GM12892 (cell line): ENCODE results near the gene KPNA1.

Experiments
- POLR2A ChIP-seq: IDR thresholded peaks from 2 replicates; pipeline ENCODE4 v1.6.1; 2011; ENCODE audit warnings: low read depth, low read length, control low read depth
- POLR2AphosphoS5 ChIP-seq: IDR thresholded peaks from 2 replicates; pipeline ENCODE4 v1.6.1; 2011; ENCODE audit warnings: low read depth, low read length, control low read depth
- TAF1 ChIP-seq: IDR thresholded peaks from 2 replicates; pipeline ENCODE4 v1.6.1; 2011; ENCODE audit warnings: low read depth, mild to moderate bottlenecking, control low read depth, low read length, borderline replicate concordance

DNA sequence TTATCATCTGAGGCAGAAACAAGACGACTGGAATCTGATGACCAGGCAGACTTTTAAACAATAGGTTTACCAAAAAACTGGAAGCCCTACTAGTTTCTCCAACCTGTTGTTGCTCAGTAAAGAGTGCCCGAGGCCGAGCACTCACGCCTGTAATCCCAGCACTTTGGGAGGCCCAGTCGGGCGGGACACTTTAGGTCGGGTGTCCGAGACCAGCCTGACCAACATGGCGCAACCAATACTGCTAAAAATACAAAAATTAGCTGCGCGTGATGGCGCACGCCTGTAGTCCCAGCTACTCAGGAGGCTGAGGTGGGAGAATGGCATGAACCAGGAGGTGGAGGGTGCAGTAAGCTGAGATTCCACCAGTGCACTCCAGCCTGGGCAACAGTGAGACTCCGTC, 97.8 kb downstream of the KPNA1 start:
- TF ChIP-seq POLR2A (no peak), POLR2AphosphoS5 (no peak), TAF1 (no peak)
